ENCODE measurements around the gene RAB40B.

RAB40B gene

GRCh38 chr17:82653651-82654528 is 44.6 kb downstream of the RAB40B start:
- no peak for DNase-seq

GRCh38 chr17:82650723-82651122 is 47.8 kb downstream of the RAB40B start:
- no peak for DNase-seq

- no peak for DNase-seq
Measured at GRCh38 chr17:82649501-82650261, 48.8 kb downstream of the RAB40B start.

- DNase-seq, result peak in 19 of 51 donors; percentile 33 to 84 (median 66)
Measured at GRCh38 chr17:82648742-82649331, 49.7 kb downstream of the RAB40B start.

- peak; percentile 26 to 97 (median 91) for DNase-seq
Measured at GRCh38 chr17:82648165-82648668, 50.3 kb downstream of the RAB40B start, which contains the start of gene WDR45B. Gene WDR45B (minus strand): TSS chr17:82648444. CDS start chr17:82648340, 104 bp downstream.

- DNase-seq, result peak in 3 of 51 donors; percentile 41 to 58 (median 48)
Measured at GRCh38 chr17:82647593-82648164, 50.8 kb downstream of the RAB40B start.

- no peak for DNase-seq
Measured at GRCh38 chr17:82645516-82645915, 53.0 kb downstream of the RAB40B start.

- no peak for DNase-seq
Measured at GRCh38 chr17:82644148-82644547, 54.4 kb downstream of the RAB40B start.

GRCh38 chr17:82642022-82642421 is 56.5 kb downstream of the RAB40B start:
- no peak for DNase-seq

- no peak for DNase-seq
Measured at GRCh38 chr17:82640036-82640435, 58.5 kb downstream of the RAB40B start.

GRCh38 chr17:82639628-82640027 is 58.9 kb downstream of the RAB40B start:
- DNase-seq, result no peak

- DNase-seq, result no peak
Measured at GRCh38 chr17:82638183-82638773, 60.2 kb downstream of the RAB40B start.

- no peak for DNase-seq
Measured at GRCh38 chr17:82636626-82637598, 61.6 kb downstream of the RAB40B start.

- no peak for DNase-seq
Measured at GRCh38 chr17:82633343-82633742, 65.2 kb downstream of the RAB40B start.

GRCh38 chr17:82632451-82632850 is 66.0 kb downstream of the RAB40B start:
- no peak for DNase-seq

- no peak for DNase-seq
Measured at GRCh38 chr17:82631544-82631943, 67.0 kb downstream of the RAB40B start.

GRCh38 chr17:82630212-82630611 is 68.3 kb downstream of the RAB40B start:
- no peak for DNase-seq

GRCh38 chr17:82629748-82630147 is 68.8 kb downstream of the RAB40B start:
- DNase-seq, result no peak

- no peak for DNase-seq
Measured at GRCh38 chr17:82627405-82627804, 71.1 kb downstream of the RAB40B start.

- no peak for DNase-seq
Measured at GRCh38 chr17:82623707-82624106, 74.8 kb downstream of the RAB40B start.
